ENCODE results near the gene SKA3.

Gene SKA3

DNA sequence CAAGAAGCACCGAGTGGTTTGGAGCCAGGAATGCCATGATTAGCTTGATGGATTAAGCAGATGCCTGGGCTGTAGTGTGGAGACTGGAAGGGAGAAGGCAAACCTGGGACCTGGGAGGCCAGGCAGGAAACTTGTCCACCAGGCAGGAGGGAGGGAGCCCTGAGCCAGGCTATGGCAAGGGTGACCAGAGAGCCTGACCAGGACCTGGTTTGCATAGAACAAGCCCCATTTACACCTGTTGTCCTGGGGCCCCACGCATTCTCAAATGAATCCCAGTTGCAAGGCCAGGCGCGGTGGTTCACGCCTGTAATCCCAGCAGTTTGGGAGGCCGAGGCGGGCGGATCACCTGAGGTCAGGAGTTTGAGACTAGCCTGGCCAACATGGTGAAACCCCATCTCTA lies 64.8 kb downstream of the SKA3 start:
- Histone ChIP-seq H3K27me3 (ENCODE audit: insufficient read depth, low read depth, severe bottlenecking) (no peaks in the 10 kb centered on the region), H3K9me3 (ENCODE audit: severe bottlenecking) (no peaks in the 10 kb centered on the region), H3K4me3 (ENCODE audit: low read depth, low read length) (no peak overlapping the region), H3K36me3 (no peaks in the 10 kb centered on the region), H3K27ac (no peak overlapping the region)
- no peak for DNase-seq
- TF ChIP-seq, protein P1, sequence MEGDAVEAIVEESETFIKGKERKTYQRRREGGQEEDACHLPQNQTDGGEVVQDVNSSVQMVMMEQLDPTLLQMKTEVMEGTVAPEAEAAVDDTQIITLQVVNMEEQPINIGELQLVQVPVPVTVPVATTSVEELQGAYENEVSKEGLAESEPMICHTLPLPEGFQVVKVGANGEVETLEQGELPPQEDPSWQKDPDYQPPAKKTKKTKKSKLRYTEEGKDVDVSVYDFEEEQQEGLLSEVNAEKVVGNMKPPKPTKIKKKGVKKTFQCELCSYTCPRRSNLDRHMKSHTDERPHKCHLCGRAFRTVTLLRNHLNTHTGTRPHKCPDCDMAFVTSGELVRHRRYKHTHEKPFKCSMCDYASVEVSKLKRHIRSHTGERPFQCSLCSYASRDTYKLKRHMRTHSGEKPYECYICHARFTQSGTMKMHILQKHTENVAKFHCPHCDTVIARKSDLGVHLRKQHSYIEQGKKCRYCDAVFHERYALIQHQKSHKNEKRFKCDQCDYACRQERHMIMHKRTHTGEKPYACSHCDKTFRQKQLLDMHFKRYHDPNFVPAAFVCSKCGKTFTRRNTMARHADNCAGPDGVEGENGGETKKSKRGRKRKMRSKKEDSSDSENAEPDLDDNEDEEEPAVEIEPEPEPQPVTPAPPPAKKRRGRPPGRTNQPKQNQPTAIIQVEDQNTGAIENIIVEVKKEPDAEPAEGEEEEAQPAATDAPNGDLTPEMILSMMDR (IDR thresholded peaks at IDR 0.05; ENCODE audit: low read depth, low read length) = no peak

DNA sequence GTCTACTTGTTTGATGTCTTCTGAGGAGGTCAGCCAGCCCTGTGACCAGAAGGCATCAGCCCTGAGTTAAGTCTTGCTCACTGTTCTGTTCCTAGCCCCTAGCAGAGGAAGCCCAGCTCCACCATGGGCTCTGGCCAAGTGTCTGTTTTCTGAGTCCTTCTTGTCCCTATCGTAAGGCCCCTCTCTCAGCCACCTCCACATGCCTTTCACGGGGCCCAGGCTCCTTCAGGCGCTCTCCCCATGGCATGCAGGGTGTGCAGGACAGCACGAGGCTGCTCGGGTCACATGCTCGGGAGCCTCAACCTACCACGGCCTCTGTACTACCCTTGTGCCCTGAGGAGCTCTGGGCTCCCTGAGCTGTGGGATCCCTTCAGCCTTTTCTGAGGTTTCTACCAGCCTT lies 67.2 kb downstream of the SKA3 start:
- H3K36me3 ChIP-seq = no peaks in the 10 kb centered on the region
- TF ChIP-seq, protein P1 (IDR thresholded peaks at IDR 0.05; ENCODE audit: low read depth, low read length) = no peak
- no peaks in the 10 kb centered on the region for H3K27me3 ChIP-seq (ENCODE audit: insufficient read depth, low read depth, severe bottlenecking)
- H3K4me3 ChIP-seq (ENCODE audit: low read depth, low read length) = no peak overlapping the region
- no peak for DNase-seq
- no peaks in the 10 kb centered on the region for H3K9me3 ChIP-seq (ENCODE audit: severe bottlenecking)
- H3K27ac ChIP-seq = no peak overlapping the region

DNA sequence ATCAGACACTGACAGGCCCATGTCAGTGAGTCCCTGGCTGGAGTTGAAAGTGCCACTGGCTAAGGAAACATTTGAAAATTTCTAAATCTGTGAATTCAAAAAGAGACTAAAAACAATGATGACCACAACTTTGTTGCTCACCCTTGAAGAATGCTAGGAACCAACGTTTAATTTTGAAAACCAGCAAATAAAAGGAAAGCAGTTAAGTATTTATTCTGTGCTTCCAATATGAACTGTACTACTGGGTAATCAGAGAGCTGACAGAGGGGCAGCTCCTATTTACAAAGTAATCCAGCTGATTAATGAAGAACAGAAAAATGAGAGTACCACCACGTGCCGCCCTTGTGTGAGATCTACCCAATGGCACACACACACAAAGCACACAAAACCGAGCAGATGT lies 70.3 kb downstream of the SKA3 start:
- DNase-seq = no peak
- H3K27ac ChIP-seq = no peak overlapping the region
- no peaks in the 10 kb centered on the region for H3K27me3 ChIP-seq (ENCODE audit: insufficient read depth, low read depth, severe bottlenecking)
- H3K4me3 ChIP-seq (ENCODE audit: low read depth, low read length) = no peak overlapping the region
- no peaks in the 10 kb centered on the region for H3K9me3 ChIP-seq (ENCODE audit: severe bottlenecking)
- TF ChIP-seq, protein P1 (IDR thresholded peaks at IDR 0.05; ENCODE audit: low read depth, low read length) = no peak
- no peaks in the 10 kb centered on the region for H3K36me3 ChIP-seq

DNA sequence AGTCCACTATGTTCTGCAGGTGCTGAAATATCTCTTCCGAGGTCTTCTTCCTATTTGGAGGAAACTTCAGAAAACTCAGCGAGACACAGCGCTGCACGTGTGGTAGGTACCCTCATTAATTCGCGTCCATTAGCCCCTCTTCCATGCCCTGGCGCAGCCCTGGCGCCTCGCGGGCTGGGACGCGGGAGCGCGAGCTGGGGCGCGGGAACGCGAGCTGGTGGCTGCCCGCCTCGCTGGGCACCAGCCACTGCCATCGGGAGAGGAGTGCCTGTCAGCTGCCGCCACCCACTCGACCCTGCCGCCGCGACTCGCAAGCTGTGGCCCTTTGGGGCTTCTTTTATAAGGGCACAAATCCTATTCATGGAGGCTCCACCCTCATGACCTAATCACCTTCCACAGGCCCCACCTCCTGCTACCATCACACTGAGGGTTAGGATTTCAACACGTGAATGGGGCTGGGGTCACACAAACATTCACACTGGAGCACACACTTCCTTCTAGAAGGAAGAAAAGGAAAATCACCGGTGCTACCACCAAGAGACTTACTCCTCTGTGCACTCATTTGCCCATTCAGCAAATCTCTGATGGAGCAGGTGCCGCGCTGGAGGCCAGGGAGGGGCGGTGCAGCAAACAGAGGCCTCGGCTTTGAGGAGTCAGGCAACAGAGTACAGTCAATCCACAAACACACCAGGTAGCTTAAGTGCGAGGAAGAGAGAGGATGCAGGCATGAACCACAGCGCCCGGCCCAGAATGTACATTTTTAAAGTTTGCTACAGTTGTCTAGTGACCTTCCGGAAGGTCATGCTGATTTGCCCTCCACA lies 71.9 kb downstream of the SKA3 start:
- Histone ChIP-seq H3K27ac (no peak overlapping the region), H3K27me3 (ENCODE audit: insufficient read depth, low read depth, severe bottlenecking) (no peaks in the 10 kb centered on the region), H3K4me3 (ENCODE audit: low read depth, low read length) (no peak overlapping the region), H3K9me3 (ENCODE audit: severe bottlenecking) (no peaks in the 10 kb centered on the region), H3K36me3 (no peaks in the 10 kb centered on the region)
- no peak for DNase-seq
- TF ChIP-seq, protein P1 (IDR thresholded peaks at IDR 0.05; ENCODE audit: low read depth, low read length) = no peak

Data from WERI-Rb-1 (cell line).